K562 (cell line): ENCODE results near the gene ZNF597. TPM values are rescaled to one million over a fixed set of nuclear protein-coding genes. Genes with fewer than 3 reads are reported as not detected.
A peak's percentile ranks its signal among the peaks of the same experiment; 100 is the strongest.

ENCODE experiments used
- EP400 ChIP-seq: fragments of 450-650 bp; IDR thresholded peaks from 2 replicates; pipeline ENCODE4 v1.6.1; 2017; ENCODE audit warnings: antibody characterized with exemption, mild to moderate bottlenecking, moderate library complexity
- FIP1L1 ChIP-seq: fragments of 200-400 bp; formaldehyde crosslinking; IDR thresholded peaks from 2 replicates; pipeline ENCODE4 v1.6.1; 2018; ENCODE audit warnings: mild to moderate bottlenecking, low read depth, low read length; ENCODE audit not compliant: poor library complexity, severe bottlenecking
- HSF4 ChIP-seq: fragments of 250-450 bp; sonication (Bioruptor Pico); IDR thresholded peaks from 2 replicates; pipeline ENCODE4 v2.1.2; 2022; ENCODE audit warnings: mild to moderate bottlenecking, moderate library complexity, borderline replicate concordance
- KAT7 ChIP-seq: sonication (generic); formaldehyde crosslinking; IDR thresholded peaks from 2 replicates; pipeline ENCODE4 v1.8.0; 2022; ENCODE audit warnings: missing genetic modification reagents, mild to moderate bottlenecking, borderline replicate concordance
- KDM1A ChIP-seq, 2 experiments: fragments of 450-650 bp; IDR thresholded peaks; 2 replicates each; pipeline ENCODE4 v1.6.1; 2016; ENCODE audit warnings: mild to moderate bottlenecking in 2 of 2
- SP1 ChIP-seq: sonication (generic); formaldehyde crosslinking; IDR thresholded peaks from 2 replicates; pipeline ENCODE4 v1.8.1; 2022; ENCODE audit warnings: mild to moderate bottlenecking, missing genetic modification reagents
- ZNF23 ChIP-seq: fragments of 250-450 bp; sonication (Bioruptor Pico); IDR thresholded peaks from 2 replicates; pipeline ENCODE4 v1.4.0; 2020; ENCODE audit warnings: mild to moderate bottlenecking
- ZNF318 ChIP-seq, 2 experiments: fragments of 450-650 bp; IDR thresholded peaks; 2 replicates each; pipeline ENCODE4 v1.6.1; 2016; ENCODE audit warnings: mild to moderate bottlenecking in 2 of 2, borderline replicate concordance in 1 of 2, low read depth in 1 of 2, moderate library complexity in 1 of 2
- ZNF395 ChIP-seq: fragments of 200-800 bp; sonication (Bioruptor generic); IDR thresholded peaks from 2 replicates; pipeline ENCODE4 v1.6.1; 2017; ENCODE audit warnings: missing genetic modification characterization, missing compliant biosample characterization
- polyA plus RNA-seq, 8 experiments: library from polyadenylated mRNA; depleted of rRNA in 4 of 8; stranded (reverse) in 5 of 8; unstranded in 3 of 8; fragments of >200 nt; fragmentation: Nextera tagmentation in 2 of 8; fragmentation: Illumina TruSeq in 1 of 8; extraction: Ambion mirVana in 2 of 8; extraction: Trizol in 1 of 8; gene quantifications; 2 replicates each; pipeline versions ENCODE4 v1.2.1 to v1.2.3, GENCODE V29; 2011 to 2014; ENCODE audit warnings: inconsistent platforms in 1 of 8, missing spikeins in 1 of 8
- total RNA-seq, 7 experiments: library from RNA; depleted of rRNA in 6 of 7; stranded (reverse); fragments of >200 nt in 6 of 7; fragmentation: Illumina TruSeq in 2 of 7; extraction: Trizol in 2 of 7; gene quantifications; 2 replicates each; pipeline versions ENCODE4 v1.2.1 to v1.2.3, GENCODE V29; 2011 to 2021; ENCODE audit warnings: low replicate concordance in 1 of 7
- TF ChIP-seq, protein P1 (sequence below): fragments of 450-650 bp; formaldehyde crosslinking; IDR thresholded peaks from 2 replicates; pipeline ENCODE4 v1.4.0; 2020; ENCODE audit warnings: mild to moderate bottlenecking, moderate library complexity
- TF ChIP-seq, protein P2 (sequence below), 2 experiments: fragments of 450-650 bp; conservative IDR thresholded peaks; 2 replicates each; pipeline ENCODE4 v1.6.1; 2017; ENCODE audit warnings: mild to moderate bottlenecking in 2 of 2, moderate library complexity in 2 of 2
- TF ChIP-seq, protein P3 (sequence below): fragments of 250-450 bp; sonication (Bioruptor Pico); IDR thresholded peaks from 2 replicates; pipeline ENCODE4 v1.4.0; 2020; ENCODE audit warnings: mild to moderate bottlenecking

The ZNF597 gene
- total and polyA plus RNA-seq, 9 of the 15 experiments (the other 6 are each of a cell fraction or from before 2014, with no cell fraction given) = 0.14 to 0.68 (median 0.42) TPM

DNA sequence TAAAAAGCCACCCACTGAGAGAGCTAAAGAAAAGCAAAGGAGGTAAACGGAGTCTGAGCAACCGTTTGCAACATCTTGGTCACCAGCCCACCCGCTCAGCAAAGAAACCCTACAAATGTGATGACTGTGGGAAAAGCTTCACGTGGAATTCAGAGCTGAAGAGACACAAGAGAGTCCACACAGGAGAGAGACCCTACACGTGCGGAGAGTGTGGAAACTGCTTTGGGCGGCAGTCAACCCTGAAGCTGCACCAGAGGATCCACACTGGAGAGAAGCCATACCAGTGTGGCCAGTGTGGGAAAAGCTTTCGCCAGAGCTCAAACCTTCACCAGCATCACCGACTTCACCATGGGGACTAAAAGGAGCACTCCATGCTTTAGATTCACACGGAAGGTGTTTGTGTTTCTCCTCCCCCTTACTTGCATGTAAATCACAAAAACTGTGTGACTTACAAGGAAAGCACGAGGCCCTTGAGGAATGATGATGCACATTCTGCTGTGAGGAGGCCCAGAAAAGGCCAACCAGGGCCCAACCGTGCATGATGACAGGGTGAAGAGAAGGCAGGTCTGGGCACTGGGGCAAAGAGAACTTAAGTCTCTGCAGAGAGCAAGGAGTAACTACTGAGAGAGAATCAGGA, 34.6 kb downstream of the ZNF597 start (continued):
- TF ChIP-seq HSF4 (CRISPR knock-in tag) = no peak
- TF ChIP-seq ZNF395 (CRISPR knock-in tag) = no peak
- TF ChIP-seq, protein P1, sequence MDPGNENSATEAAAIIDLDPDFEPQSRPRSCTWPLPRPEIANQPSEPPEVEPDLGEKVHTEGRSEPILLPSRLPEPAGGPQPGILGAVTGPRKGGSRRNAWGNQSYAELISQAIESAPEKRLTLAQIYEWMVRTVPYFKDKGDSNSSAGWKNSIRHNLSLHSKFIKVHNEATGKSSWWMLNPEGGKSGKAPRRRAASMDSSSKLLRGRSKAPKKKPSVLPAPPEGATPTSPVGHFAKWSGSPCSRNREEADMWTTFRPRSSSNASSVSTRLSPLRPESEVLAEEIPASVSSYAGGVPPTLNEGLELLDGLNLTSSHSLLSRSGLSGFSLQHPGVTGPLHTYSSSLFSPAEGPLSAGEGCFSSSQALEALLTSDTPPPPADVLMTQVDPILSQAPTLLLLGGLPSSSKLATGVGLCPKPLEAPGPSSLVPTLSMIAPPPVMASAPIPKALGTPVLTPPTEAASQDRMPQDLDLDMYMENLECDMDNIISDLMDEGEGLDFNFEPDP (CRISPR knock-in tag) = no peak
- TF ChIP-seq SP1 (CRISPR knock-in tag) = no peak
- TF ChIP-seq ZNF23 (CRISPR knock-in tag) = no peak
- TF ChIP-seq, protein P2, sequence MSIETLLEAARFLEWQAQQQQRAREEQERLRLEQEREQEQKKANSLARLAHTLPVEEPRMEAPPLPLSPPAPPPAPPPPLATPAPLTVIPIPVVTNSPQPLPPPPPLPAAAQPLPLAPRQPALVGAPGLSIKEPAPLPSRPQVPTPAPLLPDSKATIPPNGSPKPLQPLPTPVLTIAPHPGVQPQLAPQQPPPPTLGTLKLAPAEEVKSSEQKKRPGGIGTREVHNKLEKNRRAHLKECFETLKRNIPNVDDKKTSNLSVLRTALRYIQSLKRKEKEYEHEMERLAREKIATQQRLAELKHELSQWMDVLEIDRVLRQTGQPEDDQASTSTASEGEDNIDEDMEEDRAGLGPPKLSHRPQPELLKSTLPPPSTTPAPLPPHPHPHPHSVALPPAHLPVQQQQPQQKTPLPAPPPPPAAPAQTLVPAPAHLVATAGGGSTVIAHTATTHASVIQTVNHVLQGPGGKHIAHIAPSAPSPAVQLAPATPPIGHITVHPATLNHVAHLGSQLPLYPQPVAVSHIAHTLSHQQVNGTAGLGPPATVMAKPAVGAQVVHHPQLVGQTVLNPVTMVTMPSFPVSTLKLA (conservative IDR thresholded peaks at IDR 0.05) = no peak
- TF ChIP-seq, protein P3, sequence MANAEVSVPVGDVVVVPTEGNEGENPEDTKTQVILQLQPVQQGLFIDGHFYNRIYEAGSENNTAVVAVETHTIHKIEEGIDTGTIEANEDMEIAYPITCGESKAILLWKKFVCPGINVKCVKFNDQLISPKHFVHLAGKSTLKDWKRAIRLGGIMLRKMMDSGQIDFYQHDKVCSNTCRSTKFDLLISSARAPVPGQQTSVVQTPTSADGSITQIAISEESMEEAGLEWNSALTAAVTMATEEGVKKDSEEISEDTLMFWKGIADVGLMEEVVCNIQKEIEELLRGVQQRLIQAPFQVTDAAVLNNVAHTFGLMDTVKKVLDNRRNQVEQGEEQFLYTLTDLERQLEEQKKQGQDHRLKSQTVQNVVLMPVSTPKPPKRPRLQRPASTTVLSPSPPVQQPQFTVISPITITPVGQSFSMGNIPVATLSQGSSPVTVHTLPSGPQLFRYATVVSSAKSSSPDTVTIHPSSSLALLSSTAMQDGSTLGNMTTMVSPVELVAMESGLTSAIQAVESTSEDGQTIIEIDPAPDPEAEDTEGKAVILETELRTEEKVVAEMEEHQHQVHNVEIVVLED = no peak
- TF ChIP-seq FIP1L1 = no peak
- TF ChIP-seq EP400 = no peak
- no peak for TF ChIP-seq KAT7 (CRISPR knock-in tag)
- TF ChIP-seq ZNF318 (IDR thresholded peaks at IDR 0.05; ENCODE audit: borderline replicate concordance in 1 of 2, low read depth in 1 of 2) = no peak
- TF ChIP-seq KDM1A (IDR thresholded peaks at IDR 0.05) = peak in 1 of 2 experiments; percentile 43; a peak in 1 of 4 replicates
